Ecto neural progenitor cell (in vitro differentiated cells): ENCODE results near the gene ZFX.
A peak's percentile ranks its signal among the peaks of the same experiment; 100 is the strongest.
"Not testable (repeated sequence)": the region's sequence is repeated elsewhere in the genome, so short reads cannot be mapped to it uniquely, and the experiment has no call there.

Experiments
- DNase-seq: peaks from one replicate; pipeline ENCODE4 v3.0.0-alpha.2; 2018; ENCODE audit warnings: low spot score

ZFX gene

DNA sequence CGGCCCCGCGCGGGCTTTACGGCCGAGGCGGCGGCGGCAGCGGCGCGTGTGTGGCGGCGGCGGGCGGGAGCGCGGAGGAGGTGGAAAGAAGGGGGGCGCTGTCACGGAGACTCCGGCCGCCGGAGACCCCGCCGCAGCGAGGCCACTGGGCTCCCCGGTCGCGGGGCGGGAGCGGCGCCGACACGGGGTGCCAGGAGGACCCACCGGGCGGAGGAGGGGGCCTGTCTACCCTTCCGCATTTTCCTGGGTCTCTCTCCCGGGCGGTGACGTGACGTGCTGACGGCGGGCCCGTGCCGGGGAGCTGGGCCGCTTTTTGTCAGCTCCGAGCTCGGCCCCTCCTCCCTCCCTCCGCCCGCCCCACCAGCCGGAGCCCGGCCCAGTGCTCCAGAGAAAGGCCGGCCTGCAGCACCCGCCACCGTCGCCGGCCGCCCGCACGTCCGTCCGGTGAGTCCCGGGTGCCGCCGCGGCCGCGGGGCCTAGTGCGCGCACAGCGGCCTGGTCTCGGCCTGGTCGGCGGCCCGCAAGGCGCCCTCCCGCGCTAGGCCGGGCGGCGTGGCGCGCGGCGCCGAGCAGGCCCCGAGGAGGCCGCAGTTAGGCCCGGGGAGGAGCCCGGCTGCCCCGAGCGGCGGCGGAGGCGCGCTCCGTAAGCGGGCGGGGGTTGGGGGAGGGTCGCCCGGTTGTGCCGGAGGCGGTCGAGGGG lies at the start of gene ZFX:
TSS of gene ZFX (plus strand) at position 379 of the 700 bp plus-strand sequence. CDS start 23,014 bp downstream, outside the sequence.
- DNase-seq = peak; percentile 83

DNA sequence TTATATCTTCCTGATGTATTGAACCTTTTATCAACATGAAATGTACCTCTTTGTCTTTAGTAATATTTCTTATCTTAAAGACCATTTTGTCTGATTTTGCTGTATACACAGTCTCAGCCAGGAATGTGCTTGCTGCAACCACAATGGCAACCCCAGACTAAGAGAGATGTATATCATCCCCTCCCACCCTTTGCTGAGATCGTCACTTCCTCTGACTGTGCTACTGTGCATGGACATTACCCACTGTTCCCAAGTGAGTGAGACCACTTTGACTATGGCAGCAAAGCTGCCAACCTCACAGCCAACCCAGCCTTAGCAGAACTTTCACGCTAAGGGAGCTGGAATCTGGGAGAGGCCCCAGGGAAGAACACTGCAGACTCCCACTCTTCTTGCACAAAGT lies 48.8 kb upstream of the ZFX start:
- no peak for DNase-seq

DNA sequence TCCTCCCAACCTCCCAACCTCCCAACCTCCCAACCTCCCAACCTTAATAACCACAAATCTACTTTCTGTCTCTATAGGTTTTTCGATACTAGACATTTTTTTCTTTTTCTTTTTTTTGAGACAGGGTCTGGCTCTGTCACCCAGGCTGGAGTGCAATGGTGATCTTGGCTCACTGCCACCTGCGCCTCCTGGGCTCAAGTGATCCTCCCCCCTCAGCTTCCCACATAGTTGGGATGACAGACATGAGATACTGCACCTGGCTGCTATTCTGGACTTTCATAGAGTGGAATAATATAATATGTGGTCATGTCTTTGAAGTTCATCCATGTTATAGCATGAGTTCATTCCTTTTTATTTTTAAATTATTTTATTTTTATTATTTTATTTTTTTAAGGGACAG lies 39.5 kb upstream of the ZFX start:
- no peak for DNase-seq

DNA sequence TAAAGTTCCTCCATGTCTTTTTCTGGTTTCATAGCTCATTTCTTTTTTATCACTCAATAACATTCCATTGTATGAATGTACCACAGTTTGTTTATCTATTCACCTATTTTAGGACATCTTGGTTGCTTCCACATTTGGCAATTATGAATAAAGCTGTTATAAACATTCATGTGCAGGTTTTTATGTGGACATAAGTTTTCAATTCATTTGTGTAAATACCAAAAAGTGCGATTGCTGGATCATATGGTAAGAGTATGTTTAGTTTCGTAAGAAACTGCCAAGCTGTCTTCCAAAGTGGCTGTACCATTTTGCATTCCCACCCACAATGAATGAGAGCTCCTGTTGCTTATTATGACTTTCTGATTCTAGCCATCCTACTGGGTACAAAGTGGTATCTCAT lies 36.3 kb upstream of the ZFX start:
- no peak for DNase-seq

DNA sequence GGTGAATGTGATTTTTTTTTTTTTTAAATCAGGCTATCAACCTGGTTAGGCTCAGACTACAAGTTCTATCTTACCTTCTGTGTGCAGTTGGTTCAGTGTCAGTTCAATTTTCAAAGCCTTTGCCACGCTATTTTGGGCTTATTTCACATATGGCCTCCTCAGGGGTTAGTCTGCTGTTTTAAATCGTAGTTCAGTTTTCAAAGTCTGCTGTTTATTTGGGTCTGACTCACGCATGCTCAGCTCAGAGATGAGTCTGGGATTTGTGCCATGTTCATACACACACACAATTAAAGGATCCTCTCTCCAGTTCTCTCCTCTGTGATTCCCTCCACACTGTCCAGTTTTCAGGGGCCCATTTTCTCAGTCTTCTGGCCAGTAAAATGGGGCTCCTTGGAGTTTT lies 32.3 kb upstream of the ZFX start:
- no peak for DNase-seq

DNA sequence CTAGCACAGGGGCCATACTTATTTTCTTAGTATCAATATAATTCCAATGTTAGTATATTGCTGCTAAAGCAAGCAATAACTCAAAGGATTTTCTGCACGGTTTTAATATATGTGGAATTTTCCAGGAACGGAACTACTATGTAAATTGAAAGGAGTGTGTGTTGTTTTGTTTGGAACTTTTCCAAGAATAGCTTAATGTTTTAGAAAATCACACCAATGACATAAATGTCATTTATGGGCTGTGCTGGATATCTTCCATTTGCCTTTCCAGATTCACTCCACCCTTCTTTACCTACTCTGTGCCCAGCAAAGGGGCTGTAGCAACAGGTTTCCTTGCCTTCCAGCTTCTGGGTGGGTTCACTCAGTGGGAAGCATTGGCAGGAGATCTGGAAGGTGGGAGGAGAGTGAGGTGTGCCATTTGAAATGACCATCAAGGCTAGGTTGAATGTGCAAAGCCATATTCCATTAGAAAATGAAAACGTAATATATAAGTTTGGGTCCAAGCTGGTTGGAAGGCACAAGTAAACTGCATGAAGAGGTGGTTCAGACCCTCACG lies 25.2 kb upstream of the ZFX start:
- DNase-seq = no peak

DNA sequence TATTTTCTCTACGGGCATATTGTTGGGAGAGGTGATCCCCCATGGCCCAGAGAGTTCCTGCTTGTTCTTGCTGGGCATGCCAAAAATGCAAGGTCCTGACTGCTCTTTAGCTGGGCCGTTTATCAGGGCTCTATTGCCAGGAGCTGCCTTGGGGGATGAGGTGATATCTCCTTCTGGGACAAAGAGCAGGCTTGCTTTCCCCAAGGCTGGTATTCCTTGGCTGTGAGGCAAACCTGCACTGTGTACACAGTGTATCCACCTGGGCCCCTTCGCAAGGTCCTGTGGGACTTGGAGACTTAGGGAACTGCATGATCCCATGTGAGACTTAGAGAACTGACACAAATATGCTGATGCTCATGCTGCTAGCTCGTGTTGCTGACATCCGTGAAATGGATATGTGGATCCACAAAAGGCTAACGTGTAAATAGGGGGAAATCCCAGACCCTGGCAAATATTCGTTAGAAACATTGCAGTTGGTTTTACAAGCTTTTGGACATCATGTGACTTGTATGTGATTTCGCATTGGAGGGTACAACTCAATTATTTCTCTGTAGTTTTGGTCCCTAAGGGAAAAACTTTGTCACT lies 24.4 kb upstream of the ZFX start:
- DNase-seq = no peak

DNA sequence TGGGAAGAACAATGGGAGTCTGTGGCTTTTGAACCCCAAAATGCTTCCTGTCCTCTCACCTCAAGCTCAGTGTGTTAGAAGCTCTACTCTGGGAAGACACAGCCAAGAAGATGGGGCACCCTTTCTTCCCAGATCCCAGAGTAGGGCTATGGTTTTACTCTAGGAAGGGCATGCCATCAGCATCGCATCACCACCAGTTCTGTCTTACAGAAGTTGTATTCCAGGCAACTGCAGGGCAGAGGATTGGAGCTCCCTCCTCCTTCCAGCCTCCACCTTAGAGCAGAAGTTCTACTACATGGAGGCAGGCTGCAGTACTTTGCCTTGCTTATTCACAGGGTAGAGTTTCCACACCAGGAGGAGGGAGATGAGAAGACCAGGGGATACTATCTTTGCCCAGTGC lies 18.1 kb upstream of the ZFX start:
- DNase-seq = no peak

DNA sequence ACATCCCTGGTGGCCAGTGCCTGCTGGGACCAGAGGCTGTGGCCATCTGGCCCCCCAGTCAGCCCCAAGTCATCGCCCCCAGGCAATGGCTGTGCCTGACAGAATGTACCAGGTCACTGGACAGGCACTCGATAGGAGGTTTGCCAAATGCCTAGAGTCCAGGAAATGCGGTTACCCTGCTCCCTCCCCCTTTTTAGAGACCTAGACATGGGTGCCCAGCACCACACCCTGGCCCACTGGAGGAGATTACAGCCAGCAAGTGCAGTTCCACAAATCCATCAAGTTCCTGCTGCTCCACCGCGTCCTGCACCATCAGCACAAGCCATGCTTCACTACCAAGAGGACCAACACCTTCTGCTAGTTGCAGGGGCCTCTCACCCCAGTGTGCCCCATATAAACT lies 16.2 kb upstream of the ZFX start:
- no peak for DNase-seq

DNA sequence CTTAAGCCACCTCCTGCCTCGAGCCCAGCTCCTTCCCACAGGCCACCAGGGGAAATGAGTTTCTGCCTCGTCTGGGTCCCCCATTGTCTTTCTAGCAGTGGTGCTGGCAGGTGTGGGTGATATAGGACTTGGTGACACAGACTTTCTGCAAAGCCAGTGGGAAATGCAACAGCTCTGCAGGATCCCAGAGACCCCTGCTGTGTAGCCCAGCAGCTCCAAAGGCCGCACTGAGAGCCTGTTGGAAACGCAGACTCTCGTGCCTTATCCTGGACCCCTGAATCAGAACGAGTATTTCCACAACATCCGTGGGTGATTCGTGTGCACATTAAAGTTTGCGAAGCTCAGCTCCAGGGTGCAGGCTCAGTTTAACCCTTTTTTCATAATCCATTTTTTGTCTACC lies 13.8 kb upstream of the ZFX start:
- DNase-seq = not testable (repeated sequence)

DNA sequence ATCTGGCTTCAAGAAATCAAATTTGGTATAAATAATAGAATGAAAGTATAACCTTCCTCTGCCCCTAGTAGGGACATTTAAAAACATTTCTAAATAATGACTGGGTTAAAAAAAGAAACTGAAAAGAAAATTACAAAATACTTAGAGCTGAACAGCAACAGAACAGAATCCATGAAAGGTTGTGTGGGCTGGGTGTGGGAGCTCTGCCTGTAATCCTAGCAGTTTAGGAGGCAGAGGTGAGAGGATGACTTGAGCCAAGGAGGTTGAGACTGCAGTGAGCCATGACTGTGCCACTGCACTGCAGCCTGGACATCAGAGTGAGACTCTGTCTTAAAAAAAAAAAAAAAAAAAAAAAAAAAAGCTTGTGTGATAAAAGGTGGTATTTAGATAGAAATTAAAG lies 12.3 kb upstream of the ZFX start:
- no peak for DNase-seq

DNA sequence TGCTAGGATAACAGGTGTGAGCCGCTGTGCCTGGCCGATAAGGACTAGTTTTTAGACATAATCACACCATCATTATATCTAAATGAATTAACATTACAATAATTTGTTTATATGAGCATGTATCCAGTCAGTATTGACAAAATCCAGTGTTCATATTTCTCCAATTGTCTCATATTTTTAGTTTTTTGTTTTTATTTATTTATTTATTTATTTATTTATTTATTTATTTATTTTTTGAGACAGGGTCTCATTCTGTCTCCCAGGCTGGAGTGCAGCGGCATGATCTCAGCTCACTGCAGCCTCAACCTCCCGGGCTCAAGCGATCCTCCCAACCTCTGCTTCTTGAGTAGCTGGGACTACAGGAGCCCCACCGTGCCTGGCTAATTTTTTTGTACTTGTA lies 5.5 kb upstream of the ZFX start:
- DNase-seq = not testable (repeated sequence)

DNA sequence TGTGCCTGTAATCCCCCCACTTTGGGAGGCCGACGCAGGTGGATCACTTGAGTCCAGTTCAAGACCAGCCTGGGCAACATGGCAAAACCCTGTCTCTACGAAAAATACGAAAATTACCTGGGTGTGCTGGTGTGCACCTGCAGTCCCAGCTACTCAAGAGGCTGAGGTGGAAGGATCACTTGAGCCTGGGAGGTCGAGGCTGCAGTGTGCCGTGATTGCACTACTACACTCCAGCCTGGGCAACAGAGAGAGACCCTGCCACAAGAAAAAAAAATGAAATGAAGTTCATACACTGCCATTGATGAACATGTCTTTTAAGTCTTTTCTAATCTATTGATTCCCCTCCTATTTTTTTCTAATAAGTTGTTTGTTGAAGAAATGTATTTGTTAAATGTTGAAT lies 5.0 kb upstream of the ZFX start:
- DNase-seq = no peak

DNA sequence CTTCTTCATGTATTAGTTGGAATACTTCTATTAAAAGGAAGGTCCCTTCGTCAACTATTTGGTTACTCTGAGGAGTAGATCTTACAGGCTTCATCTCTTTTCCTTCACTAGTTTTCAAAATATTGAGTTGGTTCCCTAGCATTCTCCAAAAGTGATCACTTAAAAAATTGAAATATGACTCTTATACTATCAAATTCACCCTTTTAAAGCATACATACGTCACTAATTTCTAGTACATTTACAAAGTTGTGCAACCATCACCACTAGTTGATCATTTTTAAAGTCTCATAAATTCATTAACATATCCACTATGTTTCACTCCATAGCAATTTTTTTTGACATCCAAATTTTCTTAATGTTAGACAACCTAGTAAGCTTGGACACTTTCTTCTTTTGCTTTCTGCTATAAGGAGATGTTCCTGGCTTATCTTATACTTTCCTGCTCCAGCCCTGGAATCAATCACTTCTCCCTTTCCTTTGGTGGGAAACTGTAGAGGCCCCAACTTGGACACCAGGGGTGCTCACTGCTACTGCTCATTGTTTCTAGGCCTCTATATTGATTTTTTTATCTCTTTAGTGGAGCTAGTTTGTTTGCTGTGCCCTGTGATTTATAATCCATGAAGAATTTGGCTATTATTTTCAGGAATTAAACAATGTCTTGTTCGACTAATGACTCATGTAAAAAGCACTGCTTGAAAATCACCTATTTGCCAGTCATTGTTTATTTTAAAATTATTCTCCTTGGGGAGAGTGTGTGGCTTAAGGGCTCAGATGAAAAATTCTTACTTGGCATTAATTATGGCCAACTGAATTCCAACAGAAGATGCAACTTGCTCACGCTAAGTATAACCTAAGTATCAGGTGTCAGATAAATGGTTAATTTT lies 4.0 kb upstream of the ZFX start:
- no peak for DNase-seq

DNA sequence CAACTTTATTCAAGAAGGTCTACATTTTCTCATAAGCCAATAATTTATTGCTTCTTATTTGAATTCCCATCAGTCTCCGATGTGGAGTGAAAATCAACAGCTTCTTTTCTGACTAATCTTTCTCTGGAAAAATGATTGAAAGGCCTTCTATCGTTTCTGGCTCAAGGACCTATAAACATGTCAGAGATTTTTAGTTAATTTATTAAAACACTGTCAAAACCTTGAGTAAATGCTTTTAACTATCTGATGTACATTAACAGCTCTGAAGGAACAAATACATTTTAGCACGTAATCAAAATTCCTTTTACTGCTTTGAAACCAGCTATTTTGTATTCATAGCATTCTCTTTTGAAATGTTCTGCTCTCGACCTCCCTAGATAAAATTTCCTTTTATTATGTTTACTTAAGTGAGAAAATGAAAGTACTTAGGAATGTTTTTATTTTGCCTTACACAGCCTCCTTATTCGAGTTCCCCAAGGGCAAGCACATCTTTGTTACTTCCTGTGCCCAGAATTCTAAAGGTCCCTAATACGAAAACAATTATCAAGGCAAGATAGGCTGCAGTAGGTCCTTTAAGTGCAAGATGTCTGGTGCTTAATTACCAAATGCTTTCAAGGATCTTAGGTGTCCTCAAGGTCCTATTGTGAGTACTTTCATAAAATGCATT lies 3.1 kb upstream of the ZFX start:
- DNase-seq = no peak

DNA sequence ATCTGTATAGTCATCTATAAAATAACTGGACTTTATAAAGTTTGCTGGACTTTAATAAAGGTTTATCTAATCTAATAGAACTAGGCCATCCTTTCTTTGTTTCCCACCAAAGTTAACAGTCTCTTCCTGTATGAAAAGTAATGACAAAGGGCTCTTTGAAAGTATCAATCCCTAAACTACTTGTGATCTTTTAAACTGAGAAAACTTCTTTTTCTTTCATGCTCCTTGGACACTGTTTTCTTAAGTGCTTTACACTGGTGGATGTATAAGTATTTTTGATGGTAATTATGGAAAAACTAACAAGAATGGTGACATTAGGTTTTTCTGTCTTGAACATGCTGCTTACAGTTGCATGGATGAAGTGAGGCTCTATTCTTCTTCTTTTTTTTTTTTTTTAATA lies 2.4 kb upstream of the ZFX start:
- DNase-seq = no peak

DNA sequence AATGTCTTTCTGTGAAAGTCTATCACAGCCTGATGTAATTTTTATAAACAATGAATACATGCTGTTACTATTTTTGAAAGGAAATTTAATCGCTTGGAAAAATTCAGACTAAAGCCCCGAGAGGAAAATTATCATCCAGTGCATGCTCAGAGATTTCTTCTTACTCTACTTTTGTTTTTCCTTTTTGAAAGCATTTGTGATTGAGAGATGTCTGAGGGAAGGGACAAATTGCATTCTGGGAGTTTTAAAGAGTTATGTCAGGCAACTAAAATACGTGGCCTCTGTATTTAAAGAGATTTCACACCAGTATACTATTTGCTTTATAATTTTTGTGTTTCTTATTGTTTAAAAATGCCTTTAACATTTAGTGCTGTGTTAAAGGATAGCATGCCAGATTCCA lies 1.4 kb upstream of the ZFX start:
- no peak for DNase-seq

DNA sequence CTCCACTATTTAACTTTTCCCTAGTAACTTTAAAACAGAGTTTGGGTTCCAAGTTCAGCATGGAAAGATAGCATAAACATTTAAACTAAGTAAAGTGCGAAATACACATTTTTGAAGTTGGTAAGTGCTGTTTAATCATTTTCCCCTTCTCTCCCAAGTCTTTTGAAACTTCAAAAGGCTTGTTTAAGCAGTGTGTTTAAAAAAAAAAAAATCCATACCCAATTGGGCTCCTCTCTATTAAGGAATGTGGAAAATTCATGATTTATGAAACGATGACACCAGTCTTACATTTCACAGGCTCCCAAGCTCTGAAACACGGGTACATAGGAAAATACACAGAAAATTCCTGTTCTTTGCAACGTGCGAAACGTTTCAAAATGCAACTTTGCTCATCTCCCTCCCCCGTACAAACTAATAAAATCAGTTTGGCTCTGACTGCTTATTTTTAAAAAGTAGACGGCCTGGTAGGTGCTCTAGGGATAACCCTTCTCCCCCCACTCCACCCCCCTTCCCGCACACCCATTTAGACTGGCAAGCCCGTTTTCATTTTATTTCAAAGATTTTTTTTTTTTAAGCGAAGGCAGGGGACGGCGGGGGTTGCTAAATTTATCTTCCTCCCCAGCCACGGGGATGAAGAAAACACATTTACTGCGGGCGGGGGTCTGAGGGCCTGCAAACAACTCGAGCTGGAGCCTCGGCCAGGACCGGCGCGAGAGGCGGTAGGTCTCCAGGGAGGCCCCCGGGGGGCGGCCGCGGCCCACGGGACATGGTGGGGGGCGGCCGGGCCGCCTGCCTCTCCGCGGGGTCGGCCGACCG lies 786 bp upstream of the ZFX start:
- DNase-seq = no peak

DNA sequence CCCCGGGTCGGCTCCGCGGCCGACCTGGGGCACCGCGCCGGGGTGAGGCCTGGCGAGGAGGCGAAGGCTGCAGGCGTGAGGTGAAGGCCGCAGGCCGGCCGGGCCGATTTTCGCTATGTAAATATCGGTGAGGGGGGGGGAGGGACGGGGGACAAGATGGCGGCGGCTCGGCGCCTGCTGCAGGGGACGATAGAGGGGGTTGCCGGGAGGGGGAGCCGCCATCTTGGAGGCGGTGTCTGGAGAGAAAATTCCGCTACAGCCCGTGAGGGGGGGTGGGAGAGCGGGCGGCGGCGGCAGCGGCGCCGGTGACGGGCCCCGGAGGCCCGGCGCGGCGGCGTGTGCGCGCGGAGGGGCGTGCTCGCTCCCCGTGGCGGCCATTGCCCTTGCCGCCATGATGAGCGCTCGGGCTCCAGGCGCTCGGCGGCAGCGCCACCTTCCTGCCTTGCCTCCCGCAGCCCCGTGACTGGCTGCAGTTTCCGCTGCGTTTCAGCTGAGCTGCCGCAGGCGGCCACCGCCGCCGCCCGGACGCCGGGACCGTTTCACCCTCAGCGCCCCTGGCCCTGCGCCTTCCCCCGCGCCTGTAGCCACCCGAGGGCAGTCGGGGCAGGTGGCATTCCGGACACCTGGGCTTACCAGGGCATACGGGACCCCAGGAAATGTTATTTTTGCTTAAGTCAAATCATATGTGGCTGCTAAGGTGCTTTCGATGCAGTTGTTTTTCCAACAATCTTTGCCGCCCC lies 692 bp downstream of the ZFX start:
- peak; percentile 96 for DNase-seq

DNA sequence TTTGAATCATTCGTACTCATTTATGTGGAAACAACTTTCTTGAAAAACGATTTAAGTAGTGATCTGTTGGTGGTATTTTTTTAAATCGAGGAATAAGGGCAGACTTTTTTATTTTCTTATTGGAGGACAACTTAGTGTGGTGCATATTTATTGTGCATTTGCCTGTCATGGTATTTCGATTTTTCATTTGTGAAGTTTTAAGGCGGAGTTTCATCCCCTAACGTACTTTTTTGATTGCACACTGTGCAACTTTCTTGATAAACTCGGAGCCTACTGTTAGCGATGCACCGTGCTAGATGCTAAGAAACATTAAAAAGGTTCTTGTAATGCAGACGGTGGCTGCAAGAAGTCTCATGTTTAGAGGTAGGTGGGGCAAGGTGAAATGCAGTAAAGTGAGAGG lies 1.4 kb downstream of the ZFX start:
- DNase-seq = no peak

DNA sequence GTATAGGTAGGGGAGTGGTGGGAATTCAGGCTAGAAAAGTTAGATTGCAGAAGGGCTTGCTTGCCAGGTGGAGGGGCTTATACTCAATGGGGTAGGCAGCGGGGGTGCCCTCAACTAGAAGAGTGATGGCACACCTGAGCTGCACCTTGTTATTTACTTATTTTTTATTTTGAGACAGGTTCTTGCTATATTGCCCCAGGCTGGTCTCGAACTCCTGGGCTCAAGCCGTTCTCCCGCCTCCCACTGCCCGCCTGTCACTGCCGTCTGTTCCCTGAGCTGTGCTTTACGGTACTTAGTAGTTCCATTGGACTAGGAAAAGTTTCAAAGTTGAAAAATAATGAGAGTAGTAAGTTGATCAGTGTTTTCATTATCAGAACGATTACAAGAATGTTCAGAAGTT lies 2.0 kb downstream of the ZFX start:
- no peak for DNase-seq
